GM21529 (cell line): ENCODE measurements around the gene SPSB1.

Experiments used
- ATAC-seq: cut with Tn5 transposase; IDR thresholded peaks from one replicate; pipeline ENCODE4 v1.9.1; 2021; ENCODE audit not compliant: unreplicated experiment

SPSB1 gene

DNA sequence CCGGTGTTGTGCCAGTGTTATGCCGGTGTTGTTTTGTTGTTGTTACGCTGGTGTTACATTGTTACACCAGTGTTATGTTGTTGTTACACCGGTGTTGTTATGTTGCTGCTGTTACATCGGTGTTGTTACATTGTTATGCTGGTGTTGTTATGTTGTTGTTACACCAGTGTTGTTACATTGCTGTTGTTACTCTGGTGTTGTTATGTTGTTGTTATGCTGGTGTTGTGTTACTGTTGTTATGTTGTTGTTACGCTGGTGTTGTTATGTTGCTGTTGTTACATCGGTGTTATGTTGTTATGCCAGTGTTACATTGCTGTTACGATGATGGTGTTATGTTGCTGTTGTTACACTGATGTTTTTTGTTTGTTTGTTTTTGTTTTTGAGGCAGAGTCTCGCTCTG is 34.1 kb upstream of the SPSB1 start:
- ATAC-seq: no peak

DNA sequence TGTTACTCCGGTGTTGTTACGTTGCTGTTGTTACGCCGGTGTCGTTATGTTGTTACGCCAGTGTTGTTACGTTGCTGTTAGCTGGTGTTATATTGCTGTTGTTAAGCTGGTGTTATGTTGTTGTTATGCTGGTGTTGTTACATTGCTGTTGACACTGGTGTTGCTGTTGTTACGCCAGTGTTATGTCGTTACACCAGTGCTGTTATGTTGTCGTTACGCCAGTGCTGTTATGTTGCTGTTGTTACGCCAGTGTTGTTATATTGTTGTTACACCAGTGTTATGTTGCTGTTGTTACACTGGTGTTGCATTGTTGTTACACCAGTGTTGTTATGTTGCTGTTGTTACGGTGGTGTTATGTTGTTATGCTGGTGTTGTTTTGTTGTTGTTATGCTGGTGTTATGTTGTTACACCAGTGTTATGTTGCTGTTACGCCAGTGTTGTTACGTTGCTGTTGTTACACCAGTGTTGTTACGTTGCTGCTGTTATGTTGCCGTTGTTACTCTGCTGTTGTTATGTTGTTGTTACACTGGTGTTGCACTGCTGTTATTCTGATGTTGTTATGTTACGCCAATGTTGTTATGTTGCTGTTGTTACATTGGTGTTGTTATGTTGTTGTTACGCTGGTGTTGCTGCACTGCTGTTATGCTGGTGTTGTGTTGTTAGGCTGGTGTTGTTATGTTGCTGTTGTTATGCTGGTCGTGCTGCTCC is 32.5 kb upstream of the SPSB1 start:
- no peak for ATAC-seq

DNA sequence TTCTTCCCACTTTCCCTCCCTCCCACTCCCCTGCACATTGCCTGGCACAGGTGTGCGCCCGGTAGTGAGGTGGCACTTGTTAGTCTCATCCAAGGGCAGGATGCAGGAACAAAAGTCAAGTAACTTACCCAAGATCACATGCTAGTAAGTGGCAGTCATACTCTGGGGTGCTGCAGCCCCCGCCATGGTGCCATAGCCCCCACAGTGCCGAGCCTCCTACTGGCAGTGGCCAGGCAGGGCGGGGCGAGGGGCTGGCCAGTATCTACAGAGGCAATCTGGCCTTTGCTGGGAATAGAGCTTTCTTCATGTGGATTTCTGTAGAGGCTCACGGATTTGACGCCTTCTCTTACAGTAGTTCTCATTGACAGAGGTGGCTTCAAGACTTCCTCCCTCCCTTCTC is 31.2 kb upstream of the SPSB1 start:
- ATAC-seq: no peak

DNA sequence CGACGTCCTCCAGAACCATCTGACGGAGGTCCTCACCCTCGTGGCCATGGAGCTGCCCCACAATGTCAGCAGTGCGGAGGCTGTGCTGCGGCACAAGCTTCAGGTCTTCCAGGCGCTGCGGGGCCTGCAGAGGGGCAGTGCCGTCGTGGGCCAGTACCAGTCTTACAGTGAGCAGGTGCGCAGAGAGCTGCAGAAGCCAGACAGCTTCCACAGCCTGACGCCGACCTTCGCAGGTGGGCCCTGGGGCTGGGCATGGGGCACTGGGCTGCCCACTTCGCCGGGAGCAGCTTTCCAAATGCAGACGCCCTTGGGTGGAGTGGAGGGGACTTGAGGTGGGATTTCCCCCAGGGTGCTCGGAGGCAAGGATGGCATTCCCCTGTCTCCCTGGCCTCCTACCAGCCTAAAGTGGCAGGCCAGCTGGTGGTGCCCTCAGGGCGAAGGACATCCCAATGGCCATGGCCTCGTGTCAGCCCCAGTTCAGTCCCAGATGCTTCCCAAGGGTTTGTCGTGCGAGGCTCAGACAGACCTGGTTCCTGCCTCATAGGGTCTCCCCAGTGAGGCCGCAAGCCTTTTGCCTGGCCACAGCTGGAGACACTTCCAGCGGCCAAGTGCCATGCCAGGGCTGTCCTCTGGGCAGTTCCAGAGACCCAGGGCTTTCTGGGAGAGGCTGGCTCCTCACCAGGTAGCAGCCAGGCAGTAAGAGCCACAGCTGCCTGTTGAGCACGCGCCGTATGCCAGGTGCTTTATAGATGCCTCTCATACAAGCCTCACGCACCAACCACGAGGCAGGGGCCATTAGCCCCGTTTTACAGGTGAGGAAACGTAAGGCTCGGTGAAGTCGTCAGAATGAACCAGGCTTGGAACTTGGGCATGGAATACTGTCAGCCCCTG is 30.4 kb upstream of the SPSB1 start:
- ATAC-seq: no peak

DNA sequence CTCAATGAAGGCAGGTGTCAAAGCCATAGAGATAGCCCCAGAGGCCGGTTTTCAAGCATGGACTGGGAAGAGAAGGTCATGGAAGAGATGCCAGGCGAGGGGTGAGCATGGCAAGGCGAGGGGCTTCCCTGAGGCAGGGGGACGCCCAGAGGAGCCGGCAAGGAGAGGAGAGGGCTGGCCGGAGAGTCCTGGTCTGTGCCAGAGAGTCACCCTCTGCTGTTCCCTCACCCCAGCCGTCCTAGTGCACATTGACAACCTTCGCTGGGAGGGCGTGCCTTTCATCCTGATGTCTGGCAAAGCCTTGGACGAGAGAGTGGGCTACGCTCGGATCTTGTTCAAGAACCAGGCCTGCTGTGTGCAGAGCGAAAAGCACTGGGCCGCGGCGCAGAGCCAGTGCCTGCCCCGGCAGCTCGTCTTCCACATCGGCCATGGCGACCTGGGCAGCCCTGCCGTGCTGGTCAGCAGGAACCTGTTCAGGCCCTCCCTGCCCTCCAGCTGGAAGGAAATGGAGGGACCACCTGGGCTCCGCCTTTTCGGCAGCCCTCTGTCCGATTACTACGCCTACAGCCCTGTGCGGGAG is 29.3 kb upstream of the SPSB1 start:
- ATAC-seq: no peak

DNA sequence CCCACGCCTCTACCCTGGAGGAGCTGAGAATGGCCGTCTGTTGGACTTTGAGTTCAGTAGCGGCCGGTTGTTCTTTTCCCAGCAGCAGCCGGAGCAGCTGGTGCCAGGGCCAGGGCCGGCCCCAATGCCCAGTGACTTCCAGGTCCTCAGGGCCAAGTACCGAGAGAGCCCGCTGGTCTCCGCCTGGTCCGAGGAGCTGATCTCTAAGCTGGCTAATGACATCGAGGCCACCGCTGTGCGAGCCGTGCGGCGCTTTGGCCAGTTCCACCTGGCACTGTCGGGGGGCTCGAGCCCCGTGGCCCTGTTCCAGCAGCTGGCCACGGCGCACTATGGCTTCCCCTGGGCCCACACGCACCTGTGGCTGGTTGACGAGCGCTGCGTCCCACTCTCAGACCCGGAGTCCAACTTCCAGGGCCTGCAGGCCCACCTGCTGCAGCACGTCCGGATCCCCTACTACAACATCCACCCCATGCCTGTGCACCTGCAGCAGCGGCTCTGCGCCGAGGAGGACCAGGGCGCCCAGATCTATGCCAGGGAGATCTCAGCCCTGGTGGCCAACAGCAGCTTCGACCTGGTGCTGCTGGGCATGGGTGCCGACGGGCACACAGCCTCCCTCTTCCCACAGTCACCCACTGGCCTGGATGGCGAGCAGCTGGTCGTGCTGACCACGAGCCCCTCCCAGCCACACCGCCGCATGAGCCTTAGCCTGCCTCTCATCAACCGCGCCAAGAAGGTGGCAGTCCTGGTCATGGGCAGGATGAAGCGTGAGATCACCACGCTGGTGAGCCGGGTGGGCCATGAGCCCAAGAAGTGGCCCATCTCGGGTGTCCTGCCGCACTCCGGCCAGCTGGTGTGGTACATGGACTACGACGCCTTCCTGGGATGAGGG is 28.5 kb upstream of the SPSB1 start:
- no peak for ATAC-seq

DNA sequence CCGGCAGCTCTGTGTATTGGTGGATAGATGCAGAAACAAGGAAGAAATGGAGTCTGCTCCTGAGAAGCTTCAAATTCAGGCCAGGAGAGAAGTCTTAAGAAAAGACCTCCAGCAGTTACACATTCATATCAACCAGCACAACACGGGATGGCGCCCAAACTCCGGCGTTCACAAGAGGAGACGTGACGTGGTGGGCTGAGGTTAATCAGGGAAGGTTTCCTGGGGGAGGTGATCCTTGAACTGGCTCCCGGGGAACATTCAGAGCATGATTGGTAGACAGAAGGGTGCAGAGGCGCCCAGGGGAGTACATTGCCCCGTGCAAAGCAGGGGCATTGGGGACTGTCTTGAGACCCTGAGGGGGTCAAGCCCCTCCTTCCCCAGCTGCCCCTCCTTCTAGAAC is 27.7 kb upstream of the SPSB1 start:
- no peak for ATAC-seq

DNA sequence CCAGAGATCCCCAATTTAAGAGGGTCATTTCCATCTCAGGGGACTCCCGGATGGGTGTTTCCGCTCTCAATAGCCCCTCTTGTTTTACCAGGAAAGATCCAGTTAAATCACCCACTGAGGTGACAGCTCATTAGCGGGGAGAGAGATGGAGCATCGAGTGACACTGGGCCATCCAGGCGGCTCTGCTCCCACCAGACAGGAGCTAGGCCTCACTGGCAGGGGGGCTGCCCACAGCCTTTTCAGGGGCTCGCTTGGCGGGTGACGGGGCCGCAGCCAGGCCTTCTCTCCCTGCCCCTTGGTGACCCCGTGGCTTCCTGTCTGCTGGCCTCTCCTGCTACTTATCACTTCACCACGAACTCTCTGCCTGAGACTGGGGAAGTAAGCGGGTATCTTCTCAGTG is 26.7 kb upstream of the SPSB1 start:
- no peak for ATAC-seq

DNA sequence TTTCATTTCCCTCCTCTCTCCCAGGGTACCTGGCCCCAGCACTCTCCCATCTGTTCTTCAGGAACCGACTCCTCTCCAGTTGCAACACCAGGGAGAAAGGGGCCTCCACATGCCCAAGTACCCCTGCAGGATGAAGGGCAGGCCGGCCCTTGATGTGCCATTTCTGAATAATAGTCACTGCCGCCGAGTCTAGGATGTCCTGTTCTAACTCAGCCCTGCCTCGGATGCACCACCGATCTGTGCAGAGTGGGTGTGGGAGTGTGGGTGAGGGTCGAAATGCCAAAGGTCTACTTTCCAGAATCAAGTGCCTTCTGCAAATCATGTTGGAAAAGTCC is 25.4 kb upstream of the SPSB1 start:
- ATAC-seq: no peak

DNA sequence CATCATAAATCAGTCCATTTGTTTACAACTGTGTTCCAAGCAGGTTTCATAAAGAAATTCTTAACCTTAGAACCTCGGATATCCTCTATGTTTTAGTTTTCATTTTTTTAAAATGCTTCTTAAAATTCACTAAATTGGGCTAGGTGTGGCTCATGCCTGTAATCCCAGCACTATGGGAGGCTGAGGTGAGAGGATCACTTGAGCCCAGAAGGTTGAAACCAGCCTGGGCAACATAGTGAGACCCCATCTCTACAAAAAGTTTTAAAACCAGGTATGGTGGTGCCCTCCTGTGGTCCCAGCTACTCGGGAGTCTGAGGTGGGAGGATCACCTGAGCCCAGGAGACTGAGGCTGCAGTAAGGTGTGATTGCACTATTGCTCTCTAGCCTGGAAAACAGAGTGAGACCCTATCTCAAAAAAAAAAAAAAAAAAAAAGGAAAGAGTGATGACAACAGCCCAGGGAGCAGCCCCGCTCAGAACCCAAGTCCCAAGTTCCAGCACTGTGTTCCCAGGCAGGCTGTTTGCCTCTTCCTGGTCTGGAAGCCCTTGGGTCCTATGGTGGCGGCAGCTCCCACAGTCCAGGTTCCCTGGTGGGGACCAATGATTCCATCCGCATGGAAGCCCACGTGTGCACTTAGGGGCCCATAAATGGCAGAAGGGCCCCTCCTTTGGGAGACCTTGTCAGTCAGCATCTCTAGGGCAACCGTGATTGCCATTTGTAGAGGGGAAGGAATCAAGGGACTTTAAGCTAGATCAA is 24.7 kb upstream of the SPSB1 start:
- no peak for ATAC-seq

DNA sequence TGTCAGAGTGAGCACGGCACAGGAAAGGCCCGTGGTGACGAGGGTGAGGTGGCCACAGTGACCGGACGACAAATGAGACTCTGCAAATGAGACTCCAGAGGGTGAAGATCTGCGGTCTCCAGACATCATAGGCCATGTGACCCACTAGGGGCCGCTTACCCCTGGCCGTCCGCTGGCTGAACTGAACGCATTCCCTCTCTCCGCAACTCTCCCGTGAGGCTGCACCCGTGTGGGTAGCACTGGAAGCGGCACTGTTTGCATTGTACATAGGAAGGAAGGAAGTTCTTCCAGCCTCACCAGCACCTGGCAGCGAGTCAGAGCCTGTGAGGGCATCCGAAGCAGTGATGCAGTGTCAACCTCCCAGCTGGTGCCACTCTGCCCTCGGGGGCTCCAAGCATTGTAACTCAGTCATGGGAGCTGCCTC is 23.6 kb upstream of the SPSB1 start:
- no peak for ATAC-seq

DNA sequence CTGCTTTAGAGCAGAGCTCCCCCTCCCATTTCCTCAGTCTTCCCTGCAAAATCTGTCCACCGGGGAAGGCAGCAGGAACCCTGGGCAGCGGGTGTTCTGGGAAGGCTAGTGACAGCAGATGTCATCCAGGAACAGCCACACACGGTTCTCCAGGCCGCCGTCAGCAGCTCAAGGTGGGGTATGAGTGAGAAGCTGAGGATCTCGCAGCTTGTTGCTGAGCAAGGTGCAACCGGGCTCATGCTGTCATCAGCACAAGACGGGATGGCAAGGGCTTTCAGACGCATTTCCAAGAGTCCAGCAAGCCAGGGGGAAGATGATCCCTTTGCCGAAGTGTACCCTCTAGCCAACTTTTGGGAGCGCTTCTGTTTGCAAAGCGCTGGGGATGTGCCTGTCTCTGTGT is 23.0 kb upstream of the SPSB1 start:
- no peak for ATAC-seq

DNA sequence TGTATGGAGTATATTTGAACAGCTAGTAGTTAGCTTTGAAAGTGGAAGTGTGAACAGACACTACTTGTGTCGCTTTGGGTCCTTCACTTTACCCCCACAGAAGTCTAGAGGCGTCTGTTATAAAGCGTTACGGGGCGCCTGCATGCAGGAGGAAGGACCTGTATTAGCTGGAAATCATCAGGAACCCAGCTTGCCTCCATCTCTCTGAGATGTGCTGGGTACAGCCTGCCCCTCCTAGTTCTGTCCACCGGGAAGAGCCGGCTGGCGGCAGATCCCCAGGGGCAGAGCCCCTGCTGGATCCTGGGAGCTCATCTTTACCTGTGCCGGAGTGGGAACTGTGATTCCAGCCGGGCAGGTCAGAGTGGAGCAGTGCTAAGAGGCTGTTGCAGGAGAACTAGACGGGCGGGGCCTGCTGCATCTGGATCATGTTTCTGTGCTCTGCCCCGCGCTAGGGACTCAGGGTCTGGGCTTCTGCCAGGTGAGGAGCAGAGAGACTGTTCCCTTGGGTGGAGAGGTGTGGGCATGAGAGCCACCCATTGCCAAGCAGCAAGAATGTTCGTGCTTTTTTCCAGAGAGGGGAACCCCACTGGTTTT is 22.3 kb upstream of the SPSB1 start:
- ATAC-seq: no peak

DNA sequence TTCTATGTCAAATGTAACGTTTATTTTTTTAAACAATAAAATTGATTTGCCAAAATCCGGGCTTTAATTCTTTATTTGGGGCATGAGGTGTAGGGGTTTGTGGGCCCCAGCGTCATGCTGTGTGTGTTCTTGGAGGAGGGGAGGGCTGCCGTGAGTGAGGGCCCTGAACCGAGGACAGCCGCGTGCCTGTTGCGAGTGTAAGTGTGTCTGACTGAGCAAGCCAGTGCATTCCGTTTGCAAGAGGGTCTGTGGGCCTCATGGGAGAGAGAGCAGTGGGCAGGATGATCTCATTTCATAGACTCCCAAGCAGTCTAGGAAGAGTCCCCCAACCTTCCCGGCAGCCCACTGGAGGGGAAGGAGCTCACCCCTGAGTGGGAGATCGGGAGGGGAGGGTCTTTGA is 21.4 kb upstream of the SPSB1 start:
- no peak for ATAC-seq

DNA sequence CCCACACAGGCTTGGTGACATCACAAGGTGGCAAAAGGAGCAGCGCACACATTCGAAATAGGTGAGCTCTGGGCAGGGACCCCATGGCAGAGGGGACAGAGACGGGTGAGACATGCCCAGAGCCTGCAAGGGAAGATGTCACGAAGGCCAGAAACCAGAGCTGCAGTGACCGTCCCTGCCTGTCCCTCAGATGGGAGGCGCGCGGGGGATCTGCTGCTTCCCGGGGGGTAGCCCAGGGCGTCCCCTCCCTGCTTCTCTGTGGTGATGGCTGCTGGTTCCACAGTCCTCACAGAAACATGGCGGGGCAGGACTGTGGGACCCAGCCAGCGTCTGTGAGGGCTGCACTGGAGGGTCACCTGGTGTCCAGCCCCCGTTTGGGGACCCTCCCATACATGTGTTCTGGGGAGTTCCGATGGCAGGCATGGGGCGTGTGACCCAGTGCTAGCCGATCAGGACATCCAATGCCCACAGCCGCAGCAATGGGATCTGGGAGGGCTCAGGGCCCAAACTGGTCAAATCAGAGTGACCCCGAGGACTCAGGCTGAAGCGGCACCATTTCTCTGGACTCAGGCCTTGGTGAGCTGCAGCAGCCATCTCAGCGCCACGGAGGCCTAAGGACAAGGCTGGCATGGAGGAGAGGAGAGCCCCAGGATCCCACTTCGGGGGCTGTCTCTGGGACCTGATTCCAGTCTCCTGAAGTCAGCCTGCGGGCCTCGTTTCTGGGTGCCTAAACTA is 20.7 kb upstream of the SPSB1 start:
- no peak for ATAC-seq

DNA sequence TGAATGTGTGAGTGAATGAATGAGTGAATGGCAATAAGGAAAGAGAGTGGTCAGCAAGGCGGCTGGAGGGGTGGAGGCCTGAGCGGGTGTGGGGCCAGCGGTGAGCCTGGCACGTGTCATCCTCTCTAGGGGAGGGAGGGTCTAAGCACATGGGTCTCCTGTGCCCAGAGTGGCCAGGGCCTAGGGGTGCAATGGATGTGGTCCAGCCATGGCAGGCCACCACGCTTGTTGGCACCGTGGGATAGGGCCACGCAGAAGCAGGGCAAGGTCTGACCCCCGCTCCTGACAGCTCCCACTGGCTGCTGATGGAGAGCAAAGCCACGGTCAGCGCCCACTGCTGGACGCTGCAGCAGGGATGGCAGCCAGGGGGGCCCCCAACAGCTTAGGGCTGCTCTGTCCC is 19.5 kb upstream of the SPSB1 start:
- ATAC-seq: no peak

DNA sequence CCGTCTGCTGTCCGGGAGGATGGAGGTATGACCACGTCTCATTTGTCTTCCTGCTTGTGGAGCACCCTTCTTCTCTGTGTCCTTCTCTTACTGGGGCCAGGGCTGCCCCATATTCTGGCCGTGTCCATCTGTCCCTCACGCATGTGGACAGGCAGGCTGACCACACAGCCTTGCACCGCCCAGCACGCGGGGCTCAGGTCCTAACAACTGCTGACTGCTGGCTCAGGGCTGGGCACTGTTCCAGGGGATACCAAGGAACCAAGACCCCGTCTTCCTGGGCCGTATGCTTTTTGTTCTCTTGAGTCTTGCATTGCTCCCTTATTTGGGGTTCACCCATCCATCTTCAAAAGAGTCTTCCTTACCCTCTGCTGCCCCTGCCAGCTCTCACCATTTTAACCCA is 17.5 kb upstream of the SPSB1 start:
- ATAC-seq: no peak

DNA sequence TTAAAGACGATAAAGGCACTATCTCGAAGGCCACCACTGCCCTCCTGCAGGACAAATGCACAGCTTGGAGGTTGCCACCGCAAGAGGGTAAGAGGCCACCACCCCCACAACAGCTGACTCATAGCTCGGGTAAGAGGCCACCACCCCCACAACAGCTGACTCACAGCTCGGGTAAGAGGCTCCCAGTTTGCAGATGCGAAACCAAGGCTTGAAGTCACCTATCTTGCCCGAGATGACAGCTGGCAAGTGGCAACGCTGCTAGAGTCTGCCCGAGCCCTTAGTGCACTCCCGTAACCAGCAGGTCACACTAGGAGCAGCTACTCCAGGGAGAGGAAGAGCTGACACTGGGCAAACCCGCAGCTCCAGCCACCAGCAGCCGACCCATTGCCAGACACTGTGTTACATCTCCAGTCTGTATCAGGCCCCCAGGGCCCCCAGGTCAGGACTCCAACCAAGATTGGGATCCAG is 17.1 kb upstream of the SPSB1 start:
- ATAC-seq: peak; percentile 92

DNA sequence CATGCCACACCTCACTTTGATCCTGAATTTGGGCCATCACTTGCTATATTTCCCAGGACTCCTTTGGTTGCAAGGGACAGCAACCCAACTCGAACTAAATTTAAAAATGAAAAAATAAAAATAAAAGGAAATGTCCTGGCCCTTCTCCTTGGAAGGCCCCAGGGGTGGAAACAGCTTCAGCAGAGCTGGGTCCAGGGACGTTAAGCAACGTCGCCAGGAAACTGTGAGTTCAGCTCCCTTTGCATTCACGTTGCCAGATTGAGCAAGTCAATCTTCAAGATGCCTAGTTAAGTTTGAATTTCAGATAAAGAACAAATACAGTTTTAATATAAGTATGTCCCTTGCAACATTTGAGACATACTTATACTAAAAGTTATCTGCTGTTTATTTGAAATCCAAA is 14.6 kb upstream of the SPSB1 start:
- no peak for ATAC-seq
